ENCODE results near the gene BEAN1.

Gene BEAN1

GRCh38 chr16:66469947-66470546 lies 43.0 kb downstream of the BEAN1 start:
- Histone ChIP-seq H3K27me3 (ENCODE audit: control insufficient read depth, low read length) (0 out of 2 replicates have a peak, but pooled peaks cover 3% of the 10 kb centered on the region), H3K9me2 (replicated peaks; ENCODE audit: control insufficient read depth, low read length) (no peaks in the 10 kb centered on the region), H3K4me2 (ENCODE audit: low read length) (no peak overlapping the region), H4K20me1 (ENCODE audit: control insufficient read depth, insufficient read depth, low read depth, low read length) (no peaks in the 10 kb centered on the region), H3K4me3 (ENCODE audit: low read length) (no peak overlapping the region), H3K9me3 (ENCODE audit: control insufficient read depth, insufficient read depth, low read length) (no peaks in the 10 kb centered on the region), H3K4me1 (ENCODE audit: control insufficient read depth, low read length) (peaks cover 5% of the 10 kb centered on the region), H3K27ac (ENCODE audit: low read depth, low read length) (no peak overlapping the region), H3K36me3 (ENCODE audit: control insufficient read depth, low read length) (no peaks in the 10 kb centered on the region), H3F3A (ENCODE audit: control insufficient read depth, insufficient read depth) (peaks cover 2% of the 10 kb centered on the region; the same call in 1 of the 2 replicates), H3K79me2 (ENCODE audit: control insufficient read depth, low read length) (no peaks in the 10 kb centered on the region)
- no peak for TF ChIP-seq CTCF (IDR thresholded peaks at IDR 0.05; ENCODE audit: low read depth, low read length, poor library complexity, severe bottlenecking)
- no peak for TF ChIP-seq EZH2phosphoT487 (IDR thresholded peaks at IDR 0.05; ENCODE audit: borderline replicate concordance, low read length)

GRCh38 chr16:66470556-66470955 lies 43.5 kb downstream of the BEAN1 start:
- Histone ChIP-seq H3F3A (ENCODE audit: control insufficient read depth, insufficient read depth) (peaks cover 2% of the 10 kb centered on the region; the same call in 1 of the 2 replicates), H4K20me1 (ENCODE audit: control insufficient read depth, insufficient read depth, low read depth, low read length) (no peaks in the 10 kb centered on the region), H3K79me2 (ENCODE audit: control insufficient read depth, low read length) (no peaks in the 10 kb centered on the region), H3K27ac (ENCODE audit: low read depth, low read length) (no peak overlapping the region), H3K36me3 (ENCODE audit: control insufficient read depth, low read length) (no peaks in the 10 kb centered on the region), H3K27me3 (ENCODE audit: control insufficient read depth, low read length) (peaks cover 3% of the 10 kb centered on the region; the same call in 1 of the 2 replicates), H3K4me1 (ENCODE audit: control insufficient read depth, low read length) (peaks cover 8% of the 10 kb centered on the region), H3K4me2 (ENCODE audit: low read length) (no peak overlapping the region), H3K9me3 (ENCODE audit: control insufficient read depth, insufficient read depth, low read length) (no peaks in the 10 kb centered on the region), H3K9me2 (replicated peaks; ENCODE audit: control insufficient read depth, low read length) (no peaks in the 10 kb centered on the region), H3K4me3 (ENCODE audit: low read length) (no peak overlapping the region)
- TF ChIP-seq CTCF (IDR thresholded peaks at IDR 0.05; ENCODE audit: low read depth, low read length, poor library complexity, severe bottlenecking) (no peak), EZH2phosphoT487 (IDR thresholded peaks at IDR 0.05; ENCODE audit: borderline replicate concordance, low read length) (no peak)

GRCh38 chr16:66471264-66471663 lies 44.2 kb downstream of the BEAN1 start:
- H3K36me3 ChIP-seq (ENCODE audit: control insufficient read depth, low read length), result no peaks in the 10 kb centered on the region
- H3K27me3 ChIP-seq (ENCODE audit: control insufficient read depth, low read length), result peaks cover 3% of the 10 kb centered on the region; the same call in 1 of the 2 replicates
- no peak overlapping the region for H3K4me2 ChIP-seq (ENCODE audit: low read length)
- H3K9me3 ChIP-seq (ENCODE audit: control insufficient read depth, insufficient read depth, low read length), result no peaks in the 10 kb centered on the region
- TF ChIP-seq EZH2phosphoT487 (IDR thresholded peaks at IDR 0.05; ENCODE audit: borderline replicate concordance, low read length) (no peak), CTCF (IDR thresholded peaks at IDR 0.05; ENCODE audit: low read depth, low read length, poor library complexity, severe bottlenecking) (no peak)
- peaks cover 2% of the 10 kb centered on the region; the same call in 1 of the 2 replicates for H3F3A ChIP-seq (ENCODE audit: control insufficient read depth, insufficient read depth)
- H3K9me2 ChIP-seq (replicated peaks; ENCODE audit: control insufficient read depth, low read length), result no peaks in the 10 kb centered on the region
- no peak overlapping the region for H3K27ac ChIP-seq (ENCODE audit: low read depth, low read length)
- H3K4me3 ChIP-seq (ENCODE audit: low read length), result no peak overlapping the region
- no peaks in the 10 kb centered on the region for H4K20me1 ChIP-seq (ENCODE audit: control insufficient read depth, insufficient read depth, low read depth, low read length)
- no peaks in the 10 kb centered on the region for H3K79me2 ChIP-seq (ENCODE audit: control insufficient read depth, low read length)
- H3K4me1 ChIP-seq (ENCODE audit: control insufficient read depth, low read length), result peaks cover 8% of the 10 kb centered on the region

Measured in DOHH2 (cell line).